NCI-H69 (cell line): ENCODE data around the gene MAP3K5.
A peak's percentile ranks its signal among the peaks of the same experiment; 100 is the strongest.
"Not testable (repeated sequence)": the region's sequence is repeated elsewhere in the genome, so short reads cannot be mapped to it uniquely, and the experiment has no call there.

Experiments
- DNase-seq: peaks from one replicate; lab custom pipeline; 2025; lab: John Stamatoyannopoulos, UW

The MAP3K5 gene, protein sequence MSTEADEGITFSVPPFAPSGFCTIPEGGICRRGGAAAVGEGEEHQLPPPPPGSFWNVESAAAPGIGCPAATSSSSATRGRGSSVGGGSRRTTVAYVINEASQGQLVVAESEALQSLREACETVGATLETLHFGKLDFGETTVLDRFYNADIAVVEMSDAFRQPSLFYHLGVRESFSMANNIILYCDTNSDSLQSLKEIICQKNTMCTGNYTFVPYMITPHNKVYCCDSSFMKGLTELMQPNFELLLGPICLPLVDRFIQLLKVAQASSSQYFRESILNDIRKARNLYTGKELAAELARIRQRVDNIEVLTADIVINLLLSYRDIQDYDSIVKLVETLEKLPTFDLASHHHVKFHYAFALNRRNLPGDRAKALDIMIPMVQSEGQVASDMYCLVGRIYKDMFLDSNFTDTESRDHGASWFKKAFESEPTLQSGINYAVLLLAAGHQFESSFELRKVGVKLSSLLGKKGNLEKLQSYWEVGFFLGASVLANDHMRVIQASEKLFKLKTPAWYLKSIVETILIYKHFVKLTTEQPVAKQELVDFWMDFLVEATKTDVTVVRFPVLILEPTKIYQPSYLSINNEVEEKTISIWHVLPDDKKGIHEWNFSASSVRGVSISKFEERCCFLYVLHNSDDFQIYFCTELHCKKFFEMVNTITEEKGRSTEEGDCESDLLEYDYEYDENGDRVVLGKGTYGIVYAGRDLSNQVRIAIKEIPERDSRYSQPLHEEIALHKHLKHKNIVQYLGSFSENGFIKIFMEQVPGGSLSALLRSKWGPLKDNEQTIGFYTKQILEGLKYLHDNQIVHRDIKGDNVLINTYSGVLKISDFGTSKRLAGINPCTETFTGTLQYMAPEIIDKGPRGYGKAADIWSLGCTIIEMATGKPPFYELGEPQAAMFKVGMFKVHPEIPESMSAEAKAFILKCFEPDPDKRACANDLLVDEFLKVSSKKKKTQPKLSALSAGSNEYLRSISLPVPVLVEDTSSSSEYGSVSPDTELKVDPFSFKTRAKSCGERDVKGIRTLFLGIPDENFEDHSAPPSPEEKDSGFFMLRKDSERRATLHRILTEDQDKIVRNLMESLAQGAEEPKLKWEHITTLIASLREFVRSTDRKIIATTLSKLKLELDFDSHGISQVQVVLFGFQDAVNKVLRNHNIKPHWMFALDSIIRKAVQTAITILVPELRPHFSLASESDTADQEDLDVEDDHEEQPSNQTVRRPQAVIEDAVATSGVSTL (N-terminal part only)

DNA sequence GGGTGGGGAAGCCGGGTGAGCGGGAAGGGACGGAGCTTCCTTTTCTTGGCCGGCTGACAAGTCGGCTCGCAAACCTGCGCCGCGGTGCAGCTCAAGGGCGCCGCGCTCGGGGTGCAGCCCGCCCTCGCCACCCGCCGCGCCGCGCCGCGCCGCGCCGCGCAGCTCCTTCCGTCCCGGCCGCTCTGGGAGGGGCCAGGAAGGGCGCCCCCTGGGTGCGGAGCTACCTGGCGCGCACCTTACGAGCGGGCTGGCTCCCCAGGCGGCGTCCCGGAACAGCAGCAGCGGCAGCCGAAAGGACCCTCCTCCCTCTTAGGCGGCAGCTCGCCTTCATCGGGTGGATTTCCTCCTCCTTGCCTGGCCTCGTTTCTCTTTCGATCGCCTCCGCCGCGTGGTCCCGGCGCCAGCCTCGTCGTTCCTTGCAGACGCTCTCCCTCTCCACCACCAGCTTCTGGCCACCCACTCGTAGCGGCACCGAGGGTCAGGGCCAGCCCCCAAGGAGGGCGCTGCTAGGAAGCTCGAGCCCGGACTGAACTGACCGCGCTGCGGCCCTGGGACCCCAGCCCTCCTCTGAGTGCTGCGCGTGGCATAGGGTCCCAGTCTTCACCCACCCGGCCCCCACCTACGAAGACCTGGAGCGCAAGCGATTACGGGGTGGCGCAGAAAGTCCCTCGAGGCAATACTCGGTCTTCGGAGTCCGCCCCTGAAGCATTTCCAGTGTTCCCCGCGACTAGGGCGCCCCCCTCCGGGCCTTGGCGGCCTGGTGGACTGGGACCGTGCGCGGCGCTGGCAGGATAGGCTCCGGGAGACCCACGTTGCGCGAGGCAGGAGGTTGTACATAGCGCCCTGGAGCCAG lies at the start of gene MAP3K5:
Gene MAP3K5, minus strand, starts transcription at position 68 of the 853 bp plus-strand sequence. CDS start 320 bp downstream, outside the sequence.
- peak; percentile 97 for DNase-seq

DNA sequence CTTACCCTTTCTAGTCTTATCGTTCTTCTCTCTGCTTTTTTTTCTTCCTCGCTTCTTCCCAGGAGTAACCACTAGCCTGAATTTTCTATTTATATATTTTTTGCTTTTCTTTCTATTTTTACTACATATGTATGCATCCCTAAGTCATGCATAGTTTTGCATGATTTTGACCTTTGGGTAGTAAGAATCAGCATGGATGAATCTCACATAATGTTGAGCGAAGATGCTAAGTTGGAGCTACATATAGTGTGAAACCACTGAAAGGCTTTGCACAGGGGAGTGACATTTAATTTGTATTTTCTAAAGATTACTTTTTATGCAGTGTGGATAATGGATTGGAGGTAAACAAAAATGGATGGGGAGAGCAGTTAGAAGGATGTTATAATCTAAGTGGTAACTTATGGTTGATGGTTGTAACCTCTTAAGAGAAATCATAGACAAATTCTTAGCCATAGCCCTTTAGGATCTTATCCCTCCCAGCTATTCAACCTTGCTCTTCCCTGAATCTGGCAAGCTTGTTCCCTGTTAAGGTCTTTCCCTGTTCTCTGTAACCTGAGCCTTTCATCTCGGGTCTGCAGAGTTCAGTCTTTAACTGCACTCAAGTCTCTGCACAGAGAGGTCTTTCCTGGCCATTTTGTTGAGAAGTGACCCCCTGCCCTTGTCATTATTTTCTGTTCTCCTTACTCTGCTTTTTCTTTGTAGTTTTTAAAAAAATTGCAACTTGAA lies 48.2 kb upstream of the MAP3K5 start:
- DNase-seq = peak; percentile 16

DNA sequence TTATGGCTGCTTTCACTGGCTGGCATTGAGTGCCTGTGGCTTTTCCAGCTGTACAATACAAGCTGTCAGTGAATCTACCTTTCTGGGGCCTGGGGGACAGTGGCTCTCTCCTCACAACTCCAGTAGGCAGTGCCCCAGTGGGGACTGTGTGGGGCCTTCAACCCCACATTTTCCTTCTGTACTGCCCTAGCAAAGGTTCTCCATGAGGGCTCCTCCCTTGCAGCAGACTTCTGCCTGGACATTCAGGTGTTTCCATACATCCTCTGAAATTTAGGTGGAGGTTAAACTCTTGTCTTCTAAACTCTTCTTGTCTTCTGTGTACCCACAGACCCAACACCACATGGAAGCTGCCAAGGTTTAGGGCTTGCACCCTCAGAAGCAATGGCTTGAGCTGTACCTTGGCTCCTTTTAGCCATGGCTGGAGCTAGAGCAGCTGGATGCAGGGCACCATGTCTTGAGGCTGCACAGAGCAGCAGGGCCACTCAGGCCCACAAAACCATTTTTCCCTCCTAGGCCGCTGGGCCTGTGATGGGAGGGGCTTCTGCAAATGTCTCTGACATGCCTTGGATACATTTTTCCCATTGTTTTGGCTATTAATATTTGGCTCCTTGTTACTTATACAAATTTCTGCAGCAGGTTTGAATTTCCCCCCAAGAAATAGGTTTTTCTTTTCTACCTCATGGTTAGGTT lies 39.7 kb upstream of the MAP3K5 start:
- DNase-seq = no peak

DNA sequence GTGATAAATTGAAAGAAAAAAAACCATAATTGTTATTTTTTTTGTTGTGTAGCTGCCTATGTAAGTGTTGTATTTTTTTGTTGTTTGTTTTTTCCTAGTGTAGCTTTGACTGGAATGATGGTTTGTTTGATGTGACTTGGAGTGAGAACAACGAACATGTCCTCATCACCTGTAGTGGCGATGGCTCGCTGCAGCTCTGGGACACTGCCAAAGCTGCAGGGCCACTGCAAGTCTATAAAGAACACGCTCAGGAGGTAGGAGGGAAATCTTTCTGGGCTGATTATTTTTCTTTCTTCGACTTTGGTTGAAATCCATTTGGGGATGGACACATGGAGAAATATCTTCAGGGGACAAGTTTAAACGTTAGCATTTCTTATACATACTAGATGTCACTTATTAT lies 33.9 kb upstream of the MAP3K5 start:
- DNase-seq = no peak

DNA sequence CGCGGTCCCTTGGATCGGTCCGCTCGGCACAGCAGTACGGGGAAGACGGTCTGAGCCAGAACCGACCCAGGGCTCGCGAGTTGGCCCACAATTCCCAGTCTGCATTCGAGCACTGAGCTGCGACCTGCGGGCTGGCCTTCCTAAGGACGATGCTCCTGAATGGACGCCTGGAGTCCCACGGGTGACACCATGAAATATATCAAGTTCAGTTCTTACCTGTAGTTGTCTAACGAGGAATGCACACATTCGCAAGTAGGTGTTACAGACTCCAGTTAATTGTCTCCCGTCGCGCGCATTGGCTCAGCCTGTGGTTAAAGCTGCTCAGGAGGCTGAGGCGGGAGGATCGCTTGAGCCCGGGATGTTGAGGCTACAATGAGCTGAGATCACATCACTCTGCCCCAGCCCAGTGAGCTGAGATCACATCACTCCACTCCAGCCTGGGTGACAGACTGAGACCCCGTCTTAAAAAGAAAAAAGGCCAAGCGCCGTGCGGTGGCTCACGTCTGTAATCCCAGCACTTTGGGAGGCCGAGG lies 30.9 kb upstream of the MAP3K5 start:
- DNase-seq = no peak

DNA sequence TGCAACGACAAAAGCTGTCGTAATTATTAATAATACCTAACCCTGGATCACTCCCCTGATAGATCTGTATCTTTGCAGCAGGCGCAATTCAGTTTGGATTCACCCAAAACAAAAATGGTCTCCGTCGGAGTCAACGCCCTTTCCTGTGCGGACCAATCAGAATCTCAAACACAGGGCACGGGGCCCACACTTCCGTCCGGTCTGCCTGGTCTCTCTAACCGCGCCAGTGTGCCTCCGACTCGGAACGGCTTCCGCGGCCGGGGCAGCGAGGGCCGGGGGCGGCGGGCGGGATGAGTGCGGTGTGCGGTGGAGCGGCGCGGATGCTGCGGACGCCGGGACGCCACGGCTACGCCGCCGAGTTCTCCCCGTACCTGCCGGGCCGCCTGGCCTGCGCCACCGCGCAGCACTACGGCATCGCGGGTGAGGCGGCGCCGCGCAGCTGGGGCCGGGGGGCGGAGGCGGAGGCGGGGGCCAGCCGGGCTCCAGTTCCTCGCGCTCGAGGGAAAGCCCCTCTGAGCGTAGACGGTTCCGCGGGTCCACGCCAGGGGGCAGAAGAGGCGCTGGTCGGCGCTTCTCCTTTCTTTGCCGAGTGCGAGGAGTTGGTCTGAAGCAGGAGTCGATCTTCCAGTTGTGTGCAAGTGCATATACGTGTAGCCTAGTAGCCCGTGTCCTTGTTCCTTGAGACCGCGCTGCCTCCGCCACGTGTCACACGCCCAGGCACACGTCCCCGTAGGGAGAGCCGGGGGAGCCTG lies 30.3 kb upstream of the MAP3K5 start, which contains the start of gene PEX7:
Gene PEX7, plus strand, starts transcription at position 217 of the 752 bp plus-strand sequence. Its CDS starts 74 bp downstream, at position 291.
- peak; percentile 97 for DNase-seq

DNA sequence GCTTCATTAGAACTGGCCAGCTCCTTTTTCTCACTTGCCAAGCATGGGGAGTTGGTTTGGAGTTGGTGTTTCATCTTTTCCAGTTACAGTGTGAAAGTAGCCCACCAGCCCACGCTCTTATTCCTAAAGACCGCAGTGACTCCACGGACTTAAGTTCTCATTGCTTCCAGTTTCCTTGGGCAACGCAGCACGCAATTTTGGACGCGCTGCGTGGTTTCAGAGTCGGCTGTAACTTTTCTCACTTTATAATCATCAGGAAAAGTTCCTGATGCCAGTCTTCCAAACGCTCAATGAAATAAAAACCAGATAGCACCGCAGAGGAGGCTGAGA lies 29.7 kb upstream of the MAP3K5 start:
- DNase-seq = peak; percentile 77

DNA sequence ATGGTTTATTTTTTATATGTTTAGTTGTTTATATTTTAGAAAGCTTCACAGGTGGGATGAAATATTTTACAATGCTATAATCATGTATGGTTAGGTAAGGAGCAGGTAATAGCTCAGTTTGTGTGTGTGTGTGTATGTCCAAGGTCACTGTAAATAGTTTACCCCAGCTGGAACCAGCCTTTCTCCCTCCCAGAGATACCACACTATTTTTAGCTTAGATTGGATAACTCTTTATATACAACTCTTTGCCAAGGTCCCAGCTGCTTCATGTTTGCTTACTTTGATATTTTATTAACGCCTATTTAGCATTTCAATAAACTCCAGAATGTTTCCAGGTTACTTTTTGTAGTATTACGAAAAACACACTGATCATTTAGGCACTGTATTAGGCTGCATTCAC lies 28.3 kb upstream of the MAP3K5 start:
- DNase-seq = no peak

DNA sequence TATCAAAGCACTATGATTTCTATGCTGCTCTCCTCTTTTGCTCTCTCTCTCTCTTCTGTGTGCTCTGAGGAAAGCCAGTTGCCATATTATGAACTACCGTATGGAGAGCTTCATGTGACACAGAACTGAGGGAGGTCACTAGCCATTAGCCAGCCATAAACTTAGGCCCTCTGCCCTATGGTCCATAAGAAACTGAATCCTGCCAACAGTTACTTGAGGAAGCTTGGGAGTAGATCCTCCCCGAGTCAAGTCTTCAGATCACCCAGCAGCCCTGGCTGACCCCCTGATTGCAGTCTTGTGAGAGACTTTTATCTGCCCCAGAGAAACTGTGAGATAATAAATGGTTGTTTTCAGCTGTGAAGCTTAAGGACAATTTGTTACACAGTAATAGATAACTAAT lies 24.4 kb upstream of the MAP3K5 start:
- DNase-seq = no peak

DNA sequence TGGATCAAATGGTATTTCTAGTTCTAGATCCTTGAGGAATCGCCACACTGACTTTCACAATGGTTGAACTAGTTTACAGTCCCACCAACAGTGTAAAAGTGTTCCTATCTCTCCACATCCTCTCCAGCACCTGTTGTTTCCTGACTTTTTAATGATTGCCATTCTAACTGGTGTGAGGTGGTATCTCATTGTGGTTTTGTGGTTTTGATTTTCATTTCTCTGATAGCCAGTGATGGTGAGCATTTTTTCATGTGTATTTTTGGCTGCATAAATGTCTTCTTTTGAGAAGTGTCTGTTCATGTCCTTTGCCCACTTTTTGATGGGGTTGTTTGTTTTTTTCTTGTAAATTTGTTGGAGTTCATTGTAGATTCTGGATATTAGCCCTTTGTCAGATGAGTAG lies 23.3 kb upstream of the MAP3K5 start:
- DNase-seq = not testable (repeated sequence)

DNA sequence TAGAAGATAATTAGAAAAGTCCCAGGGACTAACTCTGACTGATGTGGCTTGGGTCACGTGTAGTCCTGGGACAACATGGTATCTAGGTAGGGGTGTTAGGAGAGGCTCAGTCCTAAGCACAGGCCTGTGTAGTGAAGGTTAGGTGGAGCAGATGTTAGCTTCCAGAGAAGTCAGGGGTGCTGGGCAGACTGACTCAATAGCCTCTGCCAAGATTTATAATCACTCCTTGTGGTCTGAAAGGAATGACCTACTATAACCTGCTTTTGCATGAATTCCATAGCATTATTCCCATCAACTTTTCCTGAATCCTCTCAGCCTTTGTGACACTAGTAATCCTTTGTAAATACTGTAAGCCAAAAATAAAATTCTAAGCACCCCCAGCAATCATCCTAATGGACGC lies 19.9 kb upstream of the MAP3K5 start:
- no peak for DNase-seq

DNA sequence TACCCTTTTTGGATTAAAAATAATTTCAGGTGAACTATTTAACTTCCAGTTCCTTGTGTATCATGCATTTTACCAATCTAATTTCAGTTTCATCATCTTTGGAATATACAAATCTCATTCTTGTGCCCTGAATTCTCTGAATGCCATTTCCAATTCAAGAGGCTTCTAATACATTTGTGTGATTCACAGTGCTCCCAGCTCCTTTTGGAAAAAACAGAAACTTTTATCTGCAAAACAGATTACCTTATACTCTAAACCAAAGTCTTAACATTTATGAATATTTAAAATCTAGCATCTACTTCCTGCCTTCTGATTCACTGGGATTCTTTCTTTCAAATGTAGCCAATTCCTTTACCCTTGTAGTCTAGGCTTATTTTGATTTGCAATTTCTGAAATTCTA lies 19.0 kb upstream of the MAP3K5 start:
- DNase-seq = no peak

DNA sequence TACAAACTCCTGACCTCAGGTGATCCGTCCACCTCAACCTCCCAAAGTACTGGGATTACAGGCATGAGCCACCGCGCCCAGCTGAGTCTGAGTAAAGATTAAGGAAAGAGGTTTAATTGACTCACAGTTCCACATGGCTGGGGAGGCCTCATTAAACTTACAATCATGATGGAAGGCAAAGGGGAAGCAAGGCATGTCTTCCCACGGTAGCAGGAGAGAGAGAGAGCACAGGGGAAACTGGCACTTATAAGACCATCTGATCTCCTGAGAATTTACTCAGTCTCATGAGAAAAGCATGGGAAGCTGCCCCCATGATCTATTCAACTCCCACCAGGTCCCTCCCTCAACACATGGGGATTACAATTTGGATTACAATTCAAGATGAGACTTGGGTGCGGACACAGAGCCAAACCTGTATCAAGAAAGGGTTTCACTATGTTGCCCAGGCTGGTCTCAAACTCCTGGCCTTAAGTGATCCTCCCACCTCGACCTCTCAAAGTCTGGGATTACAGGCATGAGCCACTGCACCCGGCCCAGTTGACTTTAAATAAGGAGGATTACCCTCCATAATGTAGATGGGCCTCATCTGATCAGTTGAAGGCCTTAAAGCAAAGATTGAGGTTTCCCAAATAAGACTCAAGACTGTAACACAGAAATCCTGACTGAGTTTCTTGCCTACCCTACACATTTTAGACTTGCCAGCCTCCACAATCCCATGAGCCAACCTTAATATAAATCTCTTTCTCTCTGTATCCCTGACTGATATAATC lies 17.0 kb upstream of the MAP3K5 start:
- no peak for DNase-seq

DNA sequence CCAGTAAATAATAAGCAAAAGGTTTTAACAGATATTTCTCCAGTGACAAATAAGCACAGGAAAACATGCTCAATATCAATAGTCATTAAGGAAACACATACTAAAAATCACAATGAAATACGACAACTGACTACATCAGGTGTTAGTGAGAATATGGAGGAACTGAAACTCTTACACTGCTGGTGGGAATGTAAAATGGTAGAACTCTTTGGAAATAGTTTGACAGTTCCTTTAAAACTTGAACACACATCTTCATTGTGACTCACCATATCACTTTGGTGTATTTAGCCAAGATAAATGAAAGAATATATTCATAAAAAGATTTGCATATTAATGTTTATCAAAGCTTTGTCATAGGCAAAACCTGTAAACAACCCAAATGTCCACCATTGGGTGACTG lies 11.3 kb upstream of the MAP3K5 start:
- no peak for DNase-seq

DNA sequence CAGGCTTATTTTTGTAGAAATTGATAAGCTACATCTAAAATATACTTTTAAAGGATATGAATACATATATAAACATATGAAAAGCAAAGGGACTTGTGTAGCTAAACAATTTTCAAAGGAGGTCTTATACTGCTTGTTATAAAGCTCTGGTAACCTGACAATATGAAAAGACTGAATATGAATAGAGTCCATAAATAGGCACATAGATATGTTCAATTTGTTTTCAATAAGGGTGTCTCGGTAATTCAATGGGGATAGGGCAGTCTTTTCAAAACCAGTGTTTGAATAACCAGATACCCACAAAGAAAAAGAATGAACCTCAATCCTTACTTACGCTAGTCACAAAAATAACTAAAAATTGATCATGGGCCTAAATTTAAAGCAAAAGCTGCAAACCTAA lies 9.3 kb upstream of the MAP3K5 start:
- no peak for DNase-seq

DNA sequence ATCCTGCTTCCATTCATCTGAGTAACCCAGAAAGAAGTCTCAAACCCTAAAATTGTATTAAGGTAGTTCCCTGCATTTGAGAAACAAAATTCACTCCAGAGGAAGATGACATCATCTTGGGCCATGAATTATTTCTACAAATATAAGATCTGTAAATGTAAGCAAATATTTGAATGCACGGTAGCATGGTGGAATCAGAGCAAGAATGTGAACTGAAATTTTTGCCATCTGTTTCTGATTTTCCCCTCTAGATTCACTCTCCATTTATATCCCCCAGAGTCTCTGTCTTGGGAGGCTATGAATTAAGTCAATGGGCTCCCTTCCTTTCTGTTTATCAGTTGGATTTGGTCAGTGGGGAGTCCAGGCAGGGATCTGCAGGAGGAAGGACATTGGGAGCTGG lies 5.8 kb upstream of the MAP3K5 start:
- DNase-seq = no peak

DNA sequence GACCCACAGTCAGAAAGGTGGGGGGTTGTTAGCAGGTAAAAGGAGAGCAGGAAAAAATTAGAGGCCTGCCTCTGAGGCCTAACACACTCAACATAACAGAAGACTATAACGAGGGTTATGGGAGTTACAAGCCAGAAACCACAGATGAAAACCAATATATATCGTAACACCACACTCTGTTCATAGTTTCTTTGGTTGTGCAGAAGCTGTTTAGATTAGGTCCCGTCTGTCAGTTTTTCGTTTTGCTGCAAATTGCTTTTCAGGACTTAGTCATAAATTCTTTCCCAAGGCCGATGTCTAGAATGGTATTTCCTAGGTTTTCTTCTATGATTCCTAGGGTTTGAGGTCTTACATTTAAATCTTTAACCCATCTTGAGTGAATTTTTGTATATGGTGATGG lies 3.7 kb upstream of the MAP3K5 start:
- DNase-seq = no peak

DNA sequence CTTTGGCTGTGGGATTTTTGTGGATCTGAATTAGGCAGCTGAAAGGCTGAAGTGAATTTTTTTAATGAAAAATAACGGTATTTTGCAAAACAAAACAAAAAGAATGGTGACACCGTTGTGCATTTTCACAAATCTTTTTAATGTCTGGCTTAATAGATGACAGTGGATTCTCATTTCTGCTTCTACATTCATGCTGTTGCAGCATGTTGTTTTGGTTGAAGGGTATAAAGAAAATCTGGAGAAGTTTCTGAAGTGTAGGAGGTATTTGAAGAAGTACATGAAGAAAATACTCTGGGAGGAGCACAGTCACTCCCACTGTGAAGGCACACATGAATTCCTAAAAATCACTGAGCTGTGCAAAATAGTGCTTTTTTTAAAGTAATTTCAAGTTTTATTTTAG lies 3.1 kb upstream of the MAP3K5 start:
- DNase-seq = no peak
